Neural cell (in vitro differentiated cells): Measurements from ENCODE around the gene SFTPD.

ENCODE experiments used
- EP300 ChIP-seq: fragments of 450-650 bp; conservative IDR thresholded peaks from 2 replicates; pipeline ENCODE4 v1.6.1; 2014; ENCODE audit warnings: antibody characterized with exemption, mild to moderate bottlenecking, moderate library complexity; ENCODE audit not compliant: poor library complexity, severe bottlenecking
- POLR2AphosphoS5 ChIP-seq: IDR thresholded peaks from 2 replicates; pipeline ENCODE4 v1.6.1; 2012
- TF ChIP-seq, protein P1 (sequence below): fragments of 450-650 bp; IDR thresholded peaks from 2 replicates; pipeline ENCODE4 v1.5.1; 2014; ENCODE audit warnings: antibody characterized with exemption, mild to moderate bottlenecking, moderate library complexity; ENCODE audit not compliant: poor library complexity, severe bottlenecking

- TF ChIP-seq, protein P1, sequence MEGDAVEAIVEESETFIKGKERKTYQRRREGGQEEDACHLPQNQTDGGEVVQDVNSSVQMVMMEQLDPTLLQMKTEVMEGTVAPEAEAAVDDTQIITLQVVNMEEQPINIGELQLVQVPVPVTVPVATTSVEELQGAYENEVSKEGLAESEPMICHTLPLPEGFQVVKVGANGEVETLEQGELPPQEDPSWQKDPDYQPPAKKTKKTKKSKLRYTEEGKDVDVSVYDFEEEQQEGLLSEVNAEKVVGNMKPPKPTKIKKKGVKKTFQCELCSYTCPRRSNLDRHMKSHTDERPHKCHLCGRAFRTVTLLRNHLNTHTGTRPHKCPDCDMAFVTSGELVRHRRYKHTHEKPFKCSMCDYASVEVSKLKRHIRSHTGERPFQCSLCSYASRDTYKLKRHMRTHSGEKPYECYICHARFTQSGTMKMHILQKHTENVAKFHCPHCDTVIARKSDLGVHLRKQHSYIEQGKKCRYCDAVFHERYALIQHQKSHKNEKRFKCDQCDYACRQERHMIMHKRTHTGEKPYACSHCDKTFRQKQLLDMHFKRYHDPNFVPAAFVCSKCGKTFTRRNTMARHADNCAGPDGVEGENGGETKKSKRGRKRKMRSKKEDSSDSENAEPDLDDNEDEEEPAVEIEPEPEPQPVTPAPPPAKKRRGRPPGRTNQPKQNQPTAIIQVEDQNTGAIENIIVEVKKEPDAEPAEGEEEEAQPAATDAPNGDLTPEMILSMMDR, result no peak
- TF ChIP-seq EP300 (no peak), POLR2AphosphoS5 (no peak)
These were observed 30.5 kb upstream of the SFTPD start for GRCh38 chr10:79979310-79979975.
